Central memory CD4-positive, alpha-beta T cell (primary cell): ENCODE measurements around the gene TMEM225B.
"Not testable (repeated sequence)": the region's sequence is repeated elsewhere in the genome, so short reads cannot be mapped to it uniquely, and the experiment has no call there.

Source experiments
- DNase-seq: peaks from one replicate; pipeline ENCODE4 v3.0.0; 2022
- total RNA-seq, 3 experiments: gene quantifications; one replicate each; lab custom pipeline; 2026; lab: John Stamatoyannopoulos, UW

Gene TMEM225B, protein sequence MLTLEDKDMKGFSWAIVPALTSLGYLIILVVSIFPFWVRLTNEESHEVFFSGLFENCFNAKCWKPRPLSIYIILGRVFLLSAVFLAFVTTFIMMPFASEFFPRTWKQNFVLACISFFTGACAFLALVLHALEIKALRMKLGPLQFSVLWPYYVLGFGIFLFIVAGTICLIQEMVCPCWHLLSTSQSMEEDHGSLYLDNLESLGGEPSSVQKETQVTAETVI
- 0 to 0.19 (median 0.16) reads per million in 3 experiments for total RNA-seq

DNA sequence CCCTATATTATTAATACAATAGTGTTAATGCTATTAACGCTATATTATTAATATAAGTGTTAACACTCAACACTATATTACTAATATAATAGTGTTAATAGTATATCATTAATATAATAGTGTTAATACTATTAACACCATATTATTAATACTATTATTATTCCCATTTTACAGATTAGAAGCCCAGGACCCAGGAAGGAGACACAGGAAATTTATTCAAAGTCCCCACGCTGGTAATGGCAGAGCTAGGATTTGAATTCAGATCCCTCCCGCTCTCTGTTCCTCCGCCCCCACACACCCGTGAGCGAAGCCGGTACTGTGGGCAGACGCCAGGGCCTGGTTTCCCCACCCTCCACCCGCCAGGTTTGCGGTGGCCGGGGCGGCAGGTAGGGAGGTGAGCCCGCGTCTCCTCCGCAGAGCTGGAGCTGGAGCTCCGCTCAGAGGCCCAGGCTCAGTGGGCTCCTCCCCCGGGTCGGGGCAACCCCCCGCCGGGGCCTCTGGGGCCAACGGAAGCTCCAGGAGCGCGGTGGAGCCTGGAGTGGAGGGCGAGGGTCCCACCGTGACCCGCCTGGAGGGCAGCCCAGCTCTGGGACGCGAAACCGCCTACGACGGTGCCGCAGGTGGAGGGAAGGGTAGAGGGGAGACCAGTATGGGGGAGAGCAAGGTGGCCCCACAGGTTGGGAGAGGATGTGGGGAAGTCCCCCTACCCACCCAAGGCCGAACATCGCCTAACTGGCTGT, at the start of gene TMEM225B:
Gene TMEM225B, plus strand, starts transcription at position 506 of the 740 bp plus-strand sequence. CDS start 6,122 bp downstream, outside the sequence.
- DNase-seq: no peak

DNA sequence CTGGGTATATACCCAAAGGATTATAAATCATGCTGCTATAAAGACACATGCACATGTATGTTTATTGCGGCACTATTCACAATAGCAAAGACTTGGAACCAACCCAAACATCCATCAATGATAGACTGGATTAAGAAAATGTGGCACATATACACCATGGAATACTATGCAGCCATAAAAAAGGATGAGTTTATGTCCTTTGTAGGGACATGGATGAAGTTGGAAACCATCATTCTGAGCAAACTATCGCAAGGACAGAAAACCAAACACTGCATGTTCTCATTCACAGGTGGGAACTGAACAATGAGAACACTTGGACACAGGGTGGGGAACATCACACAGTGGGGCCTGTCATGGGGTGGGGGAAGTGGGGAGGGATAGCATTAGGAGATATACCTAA, 48.5 kb upstream of the TMEM225B start:
- DNase-seq: not testable (repeated sequence)

DNA sequence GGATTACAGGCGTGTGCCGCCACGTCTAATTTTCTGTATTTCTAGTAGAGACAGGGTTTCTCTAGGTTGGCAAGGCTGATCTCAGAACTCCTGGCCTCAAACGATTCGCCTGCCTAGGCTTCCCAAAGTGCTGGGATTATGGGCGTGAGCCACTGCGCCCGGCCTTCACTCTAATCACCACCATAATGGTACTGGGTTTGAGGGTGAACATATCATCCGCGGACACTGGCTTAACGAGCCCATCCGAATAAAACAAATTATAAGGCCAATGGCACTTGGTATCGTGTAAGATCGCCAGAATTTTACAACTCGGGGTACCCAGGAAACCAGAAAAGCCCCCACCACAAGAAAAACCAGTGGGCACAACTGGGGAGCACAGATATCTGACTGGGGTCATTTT, 46.7 kb upstream of the TMEM225B start:
- no peak for DNase-seq

DNA sequence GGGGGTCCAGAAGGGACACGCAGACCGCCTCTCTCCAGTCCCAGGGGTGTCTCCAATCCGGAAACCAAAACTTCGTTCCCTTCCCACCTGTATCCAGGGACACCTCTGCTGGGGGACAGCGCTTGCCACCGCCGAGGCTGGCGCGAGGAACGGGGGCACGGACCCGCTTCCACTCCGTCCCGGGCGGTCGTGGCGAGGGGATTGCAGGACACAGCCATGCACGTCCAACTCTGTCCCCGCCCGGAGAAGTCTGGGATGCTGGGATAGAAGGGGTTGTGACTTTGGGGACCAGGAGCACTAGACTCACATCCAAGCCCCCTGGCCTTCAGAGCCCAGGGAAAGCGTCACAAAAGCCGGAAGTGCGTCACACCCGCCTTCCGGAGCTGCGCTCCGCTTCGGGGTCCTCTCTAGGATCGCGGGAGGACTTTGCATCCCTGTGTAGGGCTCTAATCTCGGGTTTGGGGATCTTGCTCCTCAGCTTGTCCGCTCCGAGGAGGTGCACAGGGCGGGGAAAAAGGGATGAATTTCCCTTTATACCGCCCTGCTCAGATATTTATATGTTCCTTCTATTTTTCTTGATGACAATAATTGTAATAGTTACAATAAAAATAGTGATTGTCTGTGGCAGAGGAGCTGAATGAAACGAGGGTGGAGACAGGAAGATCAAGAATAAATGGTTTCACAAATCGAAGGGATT, 46.2 kb upstream of the TMEM225B start, which contains the start of gene FAM200A:
Gene FAM200A, minus strand, starts transcription at position 348 of the 697 bp plus-strand sequence. CDS start 3,707 bp downstream, outside the sequence.
- peak; percentile 78 for DNase-seq

DNA sequence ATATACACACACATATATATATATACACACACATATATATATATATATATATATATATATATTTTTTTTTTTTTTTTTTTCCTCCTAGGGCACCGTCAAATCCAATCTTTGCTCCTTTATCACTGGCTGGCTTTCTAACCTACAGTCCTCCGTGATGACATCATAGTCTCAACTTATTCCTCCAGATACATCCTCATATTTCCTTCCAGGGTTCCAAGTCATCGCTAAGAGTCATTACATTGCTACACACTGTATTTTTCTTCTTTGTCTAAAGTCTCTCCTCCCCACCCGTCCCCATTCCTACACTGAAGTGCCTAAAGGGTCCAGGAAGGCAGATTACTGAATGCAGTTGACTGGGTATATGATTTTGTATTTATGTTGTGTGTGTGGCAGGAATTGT, 45.0 kb upstream of the TMEM225B start:
- no peak for DNase-seq

DNA sequence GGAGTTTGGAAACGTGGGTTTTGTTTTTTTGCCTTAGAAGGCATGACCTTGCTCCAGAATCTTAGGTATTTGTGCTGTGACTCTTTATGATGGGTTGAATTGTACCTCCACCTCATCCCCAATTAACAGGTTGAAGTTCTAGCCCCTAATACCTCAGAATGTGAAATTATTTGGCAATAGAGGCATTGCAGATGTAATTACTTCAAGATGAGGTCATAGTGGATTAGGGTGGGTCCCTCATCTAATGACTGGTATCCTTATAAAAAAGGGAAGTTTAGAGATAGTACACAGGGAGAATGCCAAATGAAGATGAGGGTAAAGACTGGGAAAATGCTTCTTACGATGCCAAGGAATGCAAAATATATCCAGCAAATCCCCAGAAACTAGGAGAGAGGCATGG, 43.1 kb upstream of the TMEM225B start:
- no peak for DNase-seq

DNA sequence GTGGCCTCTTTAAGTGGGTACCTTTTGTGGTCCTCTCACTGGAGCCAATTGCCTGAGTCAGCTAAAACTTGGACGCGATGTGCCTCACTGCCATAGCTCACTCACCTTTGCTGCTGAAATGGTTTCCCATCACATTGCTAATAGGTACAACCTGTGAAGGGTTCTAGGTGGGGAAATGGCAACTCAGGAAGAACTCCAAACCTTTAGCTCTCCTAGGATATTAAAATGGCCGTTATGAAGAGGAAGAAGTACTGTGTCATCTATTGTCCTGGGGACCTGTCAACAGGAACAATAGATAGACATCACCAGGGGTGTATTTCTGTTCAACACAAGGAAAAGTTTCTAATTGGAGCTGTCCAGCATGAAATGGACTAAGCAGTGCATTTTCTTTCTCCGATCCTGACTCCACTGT, 40.9 kb upstream of the TMEM225B start:
- no peak for DNase-seq

DNA sequence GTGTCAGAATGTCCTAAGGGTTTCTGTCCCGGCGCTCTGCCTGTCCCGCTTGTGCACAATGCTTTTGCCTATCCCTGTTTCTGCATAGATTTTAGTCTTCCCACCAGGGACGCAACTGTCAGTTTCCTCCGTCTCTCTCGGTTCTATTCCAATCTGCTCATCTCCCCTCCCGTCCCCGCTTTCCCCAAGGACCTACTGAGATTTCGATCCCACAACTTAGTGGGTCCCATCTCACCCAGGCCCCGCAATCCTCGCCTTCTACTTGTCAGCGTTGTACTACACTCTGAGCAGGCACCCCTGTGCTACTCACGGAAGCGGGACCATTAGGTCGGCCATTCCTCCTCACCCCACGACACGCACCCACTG, 40.1 kb upstream of the TMEM225B start:
- DNase-seq: no peak

DNA sequence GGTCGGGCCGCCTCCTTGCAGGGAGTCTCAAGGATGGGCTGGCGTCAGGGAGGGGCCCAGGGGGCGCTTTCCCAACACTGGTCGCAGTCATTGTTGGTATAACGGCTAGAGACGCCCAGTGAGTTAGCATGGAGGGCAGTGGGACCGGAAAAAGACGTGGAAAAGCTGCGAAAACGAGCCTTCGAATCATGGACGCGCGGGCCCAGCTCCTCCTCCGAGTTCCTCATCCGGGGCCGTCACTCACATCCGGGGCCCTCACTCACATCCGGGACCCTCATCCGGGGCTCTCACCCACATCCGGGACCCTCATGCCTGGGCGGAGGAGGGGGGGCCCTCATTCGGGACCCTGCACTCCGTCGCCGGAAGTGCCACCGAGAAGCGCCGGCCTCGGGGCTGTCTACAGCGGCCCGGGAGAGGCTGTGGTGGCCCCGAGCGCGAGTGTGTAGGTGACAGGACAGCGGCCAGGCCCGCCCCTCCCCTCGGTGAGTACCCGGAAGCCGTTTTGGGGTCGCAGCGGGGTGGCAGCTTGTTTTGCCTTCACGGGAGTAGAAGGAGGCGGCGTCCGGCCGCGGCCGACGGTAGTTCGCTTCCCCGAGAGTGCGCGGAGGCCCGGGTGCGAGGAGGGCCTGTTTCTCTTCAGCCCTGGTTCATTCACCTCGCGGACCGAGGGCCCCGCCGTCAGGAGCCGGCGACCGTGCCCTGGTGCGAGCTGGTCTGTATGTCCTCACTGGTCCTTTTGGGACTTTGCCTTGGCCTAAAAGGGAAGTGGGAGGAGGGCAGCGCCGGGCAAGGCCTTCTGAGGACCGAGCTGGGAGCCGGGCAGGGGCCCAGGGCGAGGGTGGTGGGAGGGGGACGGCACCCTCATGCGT, 39.5 kb upstream of the TMEM225B start, which contains the start of gene ZNF655:
Gene ZNF655, plus strand, starts transcription at position 337 of the 869 bp plus-strand sequence. CDS start 1,918 bp downstream, outside the sequence.
- DNase-seq: peak; percentile 91

DNA sequence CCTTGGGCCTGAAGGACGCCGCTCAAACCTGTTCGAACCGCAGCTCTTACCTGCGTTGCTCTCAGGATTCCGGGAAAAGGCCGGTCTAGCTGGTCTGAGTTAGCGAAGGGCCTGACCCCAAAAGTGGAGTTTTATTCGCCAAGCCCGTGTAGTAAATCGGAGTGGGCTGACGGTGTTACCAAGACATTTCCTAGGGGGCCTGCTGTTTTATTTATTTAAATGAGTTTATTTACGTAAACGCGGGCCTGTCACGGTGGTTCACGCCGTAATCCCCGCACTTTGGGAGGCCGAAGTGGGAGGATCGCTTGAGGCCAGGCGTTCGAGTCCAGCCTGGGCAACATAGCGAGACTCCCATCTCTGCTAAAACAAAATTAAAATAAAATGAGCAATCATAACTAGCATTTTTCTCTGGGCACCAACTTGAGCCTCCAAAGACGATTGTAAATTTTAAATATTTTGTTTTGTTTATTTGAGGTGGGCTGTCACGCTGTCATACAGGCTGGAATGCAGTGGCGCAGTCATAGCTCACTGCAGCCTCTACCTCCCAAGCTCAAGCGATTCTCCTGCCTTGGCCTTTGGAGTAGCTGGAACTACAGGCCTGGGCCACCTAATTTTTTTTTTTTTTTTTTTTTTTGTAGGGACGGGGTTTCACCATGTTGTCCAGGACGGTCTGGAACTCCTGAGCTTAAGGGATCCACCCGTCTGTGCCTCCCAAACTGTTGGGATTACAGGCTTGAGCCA, 38.7 kb upstream of the TMEM225B start:
- DNase-seq: no peak

DNA sequence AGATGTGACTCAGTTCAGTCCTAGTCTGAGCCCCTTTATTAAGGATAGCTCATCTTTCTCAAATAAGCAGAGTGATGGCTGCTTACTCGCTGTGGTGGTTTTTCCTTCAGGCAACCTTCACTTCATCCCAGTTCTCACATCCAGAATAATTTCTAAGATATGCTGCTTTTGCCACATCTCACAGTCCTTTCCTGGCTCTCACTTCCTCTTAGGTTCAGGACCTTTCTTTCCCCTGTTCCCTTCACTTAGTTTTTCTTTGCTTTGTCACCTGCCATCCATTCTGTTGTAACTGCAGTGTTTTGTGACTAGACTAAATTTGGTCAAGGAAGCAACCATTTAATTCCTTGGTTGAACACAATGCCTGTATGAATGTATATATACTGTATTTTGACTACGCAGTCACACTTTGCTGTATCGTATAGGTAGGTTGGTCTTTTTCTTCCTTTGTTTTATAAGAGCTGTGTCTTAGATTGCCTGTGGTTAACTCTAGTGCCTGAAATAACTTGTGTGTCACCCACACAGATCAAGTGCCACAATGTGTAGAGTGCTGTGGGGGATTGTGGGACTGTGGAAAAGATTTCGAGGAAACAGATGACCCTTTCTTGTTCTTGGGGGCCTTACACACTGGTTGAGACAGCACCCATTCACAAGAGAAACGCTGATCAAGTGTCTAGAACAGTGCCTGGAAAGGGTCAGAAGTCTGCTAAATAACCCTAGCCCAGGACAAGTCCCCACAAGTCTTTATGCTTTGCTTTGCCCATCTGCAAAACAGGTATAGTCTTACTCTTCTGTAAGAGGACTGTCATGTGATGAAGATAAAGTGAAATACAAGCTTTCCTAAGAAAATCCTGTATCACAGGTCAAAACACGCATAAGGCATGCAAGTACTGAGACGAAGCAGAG, 37.0 kb upstream of the TMEM225B start:
- no peak for DNase-seq

DNA sequence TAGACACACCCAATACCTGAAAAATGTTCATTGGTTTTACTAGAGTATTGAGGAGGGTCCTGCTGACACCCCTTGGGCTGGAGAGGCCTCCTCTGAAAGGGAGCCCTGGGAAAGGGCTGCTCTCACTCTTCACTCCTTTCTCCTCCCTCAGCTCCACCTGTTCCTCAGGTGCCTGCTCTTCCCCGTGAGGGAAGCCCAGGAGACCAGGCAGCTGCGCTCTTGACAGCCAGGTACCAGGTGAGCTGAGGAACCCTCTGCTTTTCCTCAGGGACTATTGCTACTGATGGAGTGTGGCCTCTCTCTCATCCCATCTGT, 36.4 kb upstream of the TMEM225B start:
- no peak for DNase-seq

DNA sequence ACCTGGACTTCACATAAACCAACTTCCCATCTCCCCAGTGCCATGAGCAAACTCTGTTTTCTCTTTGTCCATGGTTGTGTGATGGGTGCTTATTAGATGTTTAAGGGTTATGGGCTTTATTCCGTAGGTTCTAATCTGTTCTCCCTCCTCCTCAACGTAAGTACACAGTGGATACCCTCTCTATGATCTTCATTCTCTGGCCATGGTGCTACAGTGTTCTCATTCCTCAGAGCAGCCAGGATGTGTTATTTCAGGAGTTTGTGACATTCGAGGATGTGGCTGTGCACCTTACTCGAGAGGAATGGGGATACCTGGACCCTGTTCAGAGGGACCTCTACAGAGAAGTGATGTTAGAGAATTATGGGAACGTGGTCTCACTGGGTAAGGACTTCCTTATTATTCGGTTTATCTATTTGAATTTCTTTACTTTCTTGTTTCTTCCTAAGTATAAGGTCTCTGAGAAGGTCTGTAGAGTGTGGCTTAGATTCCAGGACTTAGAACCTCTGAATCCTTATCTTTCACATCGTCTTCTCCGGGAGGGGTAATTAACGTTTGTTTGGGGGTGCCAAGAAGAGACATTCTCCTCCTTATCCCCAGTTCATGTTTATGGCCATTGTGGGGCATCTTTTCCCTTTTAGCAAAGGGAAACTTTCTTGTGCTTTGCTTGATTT, 35.8 kb upstream of the TMEM225B start:
- no peak for DNase-seq

DNA sequence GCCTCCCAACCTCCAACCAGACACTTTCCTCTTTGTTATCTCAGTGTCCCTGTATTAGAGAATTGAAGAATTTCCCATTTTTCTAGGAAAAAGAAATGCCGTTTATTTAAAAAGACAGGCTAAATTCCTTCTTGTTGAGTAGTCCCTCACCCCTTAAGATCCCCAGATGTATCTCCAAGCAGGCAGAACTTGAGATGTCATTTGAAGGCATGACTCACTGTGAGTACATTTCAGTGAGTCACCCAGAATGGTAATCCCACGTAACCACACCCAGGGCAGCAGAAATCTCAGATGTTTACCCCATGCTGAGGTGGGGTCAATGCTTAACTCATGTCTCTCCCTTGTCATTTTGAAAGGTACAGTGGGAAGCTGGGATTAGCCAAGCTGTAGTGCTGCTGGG, 35.2 kb upstream of the TMEM225B start:
- DNase-seq: no peak

DNA sequence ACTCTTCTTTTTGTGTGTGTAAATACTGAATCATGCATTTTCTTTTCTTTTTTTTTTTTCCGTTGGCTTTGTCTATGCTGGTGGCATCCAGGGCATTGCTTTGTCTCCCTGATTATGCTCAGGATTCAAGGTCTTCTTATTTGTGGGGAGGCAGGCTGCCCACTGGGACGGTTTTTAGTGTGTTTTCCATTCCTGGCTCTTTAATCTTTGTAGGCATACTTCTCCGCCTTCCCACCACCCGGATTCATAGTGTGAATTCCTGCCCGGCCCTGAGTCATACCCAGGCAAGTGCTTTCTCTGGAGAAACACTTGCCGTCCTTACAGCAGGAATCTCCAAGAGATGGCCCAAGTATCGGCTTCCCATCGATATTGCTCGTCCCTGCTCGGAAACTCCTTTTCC, 34.4 kb upstream of the TMEM225B start:
- no peak for DNase-seq

DNA sequence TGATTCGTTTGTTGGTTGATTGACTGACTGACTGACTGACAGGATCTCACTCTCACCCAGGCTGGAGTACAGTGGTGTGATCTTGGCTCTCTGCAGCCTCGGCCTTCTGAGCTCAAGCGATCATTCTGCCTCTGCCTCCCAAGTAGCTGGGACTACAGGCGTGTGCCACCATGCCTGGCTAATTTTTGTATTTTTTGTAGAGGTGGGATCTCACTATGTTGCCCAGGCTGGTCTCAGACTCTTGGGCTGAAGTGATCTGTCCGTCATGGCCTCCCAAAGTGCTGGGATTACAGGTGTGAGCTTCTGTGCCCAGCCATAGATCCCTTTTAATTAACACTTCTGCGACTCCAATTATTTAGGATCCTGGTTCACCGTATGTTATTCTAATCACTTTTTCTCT, 29.3 kb upstream of the TMEM225B start:
- not testable (repeated sequence) for DNase-seq

DNA sequence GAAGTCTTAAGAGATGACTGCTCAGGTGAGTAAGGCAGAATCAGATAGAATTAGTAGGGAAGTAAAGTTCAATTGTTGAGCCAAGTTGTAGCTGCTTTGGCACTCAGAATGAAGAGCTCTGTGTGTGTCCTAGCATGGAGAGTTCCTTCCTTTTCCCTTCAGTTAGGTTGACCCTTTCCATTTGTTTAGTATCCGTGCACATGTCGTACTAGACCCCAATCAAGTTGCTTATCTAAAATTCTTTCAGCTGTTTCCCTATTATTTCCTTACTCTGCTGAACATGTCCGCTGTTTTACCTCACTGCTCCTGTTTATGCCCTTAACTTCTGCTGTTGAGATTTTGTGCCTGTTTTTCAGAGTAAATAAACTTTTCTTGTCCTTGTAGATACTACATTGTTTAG, 26.3 kb upstream of the TMEM225B start:
- DNase-seq: no peak

DNA sequence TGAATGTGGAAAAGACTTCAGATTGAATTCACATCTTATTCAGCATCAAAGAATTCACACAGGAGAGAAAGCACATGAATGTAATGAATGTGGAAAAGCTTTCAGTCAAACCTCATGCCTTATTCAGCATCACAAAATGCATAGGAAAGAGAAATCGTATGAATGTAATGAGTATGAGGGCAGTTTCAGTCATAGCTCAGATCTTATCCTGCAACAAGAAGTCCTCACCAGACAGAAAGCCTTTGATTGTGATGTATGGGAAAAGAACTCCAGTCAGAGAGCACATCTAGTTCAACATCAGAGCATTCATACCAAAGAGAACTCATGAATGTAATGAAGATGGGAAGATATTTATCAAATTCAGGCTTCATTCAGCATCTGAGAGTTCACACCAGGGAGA, 24.8 kb upstream of the TMEM225B start:
- no peak for DNase-seq

DNA sequence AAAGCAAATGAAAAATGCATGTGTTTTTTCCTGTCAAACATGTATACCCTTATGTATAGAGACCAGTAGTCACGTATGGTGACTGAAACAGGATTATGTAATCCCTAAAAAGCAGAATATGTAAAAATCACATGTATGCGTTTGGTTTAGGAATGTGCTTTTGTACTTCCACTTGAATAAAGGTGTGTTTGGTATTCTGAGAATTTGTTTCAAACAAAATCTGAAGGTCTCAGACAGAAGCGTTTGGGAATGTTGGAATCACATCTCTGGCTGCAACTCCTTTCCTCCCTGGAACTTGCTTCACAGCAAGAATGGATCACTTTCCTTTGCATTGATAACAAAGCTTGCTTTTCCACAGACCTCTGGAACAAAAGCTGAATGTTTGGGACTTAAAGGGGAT, 21.8 kb upstream of the TMEM225B start:
- DNase-seq: no peak

DNA sequence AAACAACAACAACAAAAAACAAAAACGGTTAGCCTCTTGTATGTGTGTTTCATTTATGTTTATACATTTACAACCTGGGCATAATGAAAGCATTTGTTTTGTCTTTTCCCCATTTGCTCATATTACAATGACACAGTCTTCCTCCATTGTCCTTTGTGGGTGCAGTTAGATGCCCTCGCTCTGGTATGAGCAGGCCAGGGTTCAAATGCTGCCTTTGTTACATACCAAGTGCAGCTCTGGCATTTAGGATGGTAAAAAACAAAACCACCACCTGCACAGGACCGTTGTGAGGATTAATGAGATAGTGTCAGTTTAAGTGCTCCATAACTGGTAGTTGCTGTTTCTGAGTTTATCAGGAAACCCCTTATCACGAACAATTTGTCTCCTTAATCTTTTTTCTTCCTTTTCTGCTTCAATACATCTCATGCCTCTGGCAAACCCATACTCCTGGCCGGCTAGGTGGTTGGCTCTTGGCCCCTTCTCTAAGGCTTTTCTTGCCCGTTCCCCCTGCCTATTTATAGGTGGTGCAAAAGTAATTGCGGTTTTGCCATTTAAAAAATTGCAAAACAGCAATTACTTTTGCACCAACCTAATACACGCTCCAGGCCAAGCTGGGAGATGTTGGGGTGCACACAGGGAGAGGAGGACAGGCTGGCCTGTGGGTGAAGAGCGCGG, 18.6 kb upstream of the TMEM225B start:
- DNase-seq: no peak
